MCF 10A (cell line): Measurements from ENCODE around the gene WDR73. TPM values are rescaled to one million over a fixed set of nuclear protein-coding genes. Genes with fewer than 3 reads are reported as not detected.
A peak's percentile ranks its signal among the peaks of the same experiment; 100 is the strongest.

ENCODE experiments used
- BruUV-seq: library from RNA; stranded (reverse); fragments of 400-500 nt; replicated peaks from 2 replicates; lab custom pipeline; 2021; lab: Mats Ljungman, UMichigan
- CTCF ChIA-PET: fragments of 300-600 bp; sonication (Branson Sonifier 250); formaldehyde crosslinking; extraction: SDS; loops from one replicate; lab custom pipeline; 2021; ENCODE audit warnings: antibody characterized with exemption, inconsistent platforms; lab: Yijun Ruan, JAX
- POLR2A ChIA-PET: fragments of 300-600, 350-650 bp; sonication (Branson Sonifier 250); formaldehyde crosslinking; extraction: SDS; loops from one replicate; lab custom pipeline; 2020; ENCODE audit warnings: antibody characterized with exemption, inconsistent platforms; lab: Yijun Ruan, JAX
- DNase-seq: peaks from one replicate; pipeline ENCODE4 v3.0.0-alpha.2; 2018; ENCODE audit not compliant: unreplicated experiment
- H3K27ac Mint-ChIP-seq: one replicate; pipeline ENCODE4 v1.8.0; 2022; ENCODE audit warnings: mild to moderate bottlenecking, low read depth, mixed read lengths; ENCODE audit not compliant: unreplicated experiment
- H3K27me3 Mint-ChIP-seq: one replicate; pipeline ENCODE4 v1.8.0; 2022; ENCODE audit warnings: mixed read lengths; ENCODE audit not compliant: insufficient read depth, unreplicated experiment
- H3K36me3 Mint-ChIP-seq: one replicate; pipeline ENCODE4 v1.8.0; 2022; ENCODE audit warnings: mild to moderate bottlenecking, moderate library complexity, mixed read lengths; ENCODE audit not compliant: insufficient read depth, unreplicated experiment
- H3K4me1 Mint-ChIP-seq: one replicate; pipeline ENCODE4 v1.8.0; 2022; ENCODE audit warnings: mixed read lengths; ENCODE audit not compliant: insufficient read depth, unreplicated experiment
- H3K4me3 Mint-ChIP-seq: one replicate; pipeline ENCODE4 v1.8.0; 2022; ENCODE audit warnings: mild to moderate bottlenecking, moderate library complexity, mixed read lengths; ENCODE audit not compliant: unreplicated experiment
- H3K9me3 Mint-ChIP-seq: one replicate; pipeline ENCODE4 v1.8.0; 2022; ENCODE audit warnings: mixed read lengths; ENCODE audit not compliant: unreplicated experiment
- intact Hi-C: fragments of 100-400 bp; cut with micrococcal nuclease; formaldehyde crosslinking; loops from 2 replicates; pipeline ENCODE4 v1.14.1; 2022
- total RNA-seq: library from RNA; stranded (reverse); gene quantifications from 2 replicates; pipeline ENCODE4 v1.2.3, GENCODE V29; 2022
- TF ChIP-seq, protein P1 (sequence below): fragments of 200-600 bp; IDR thresholded peaks from one replicate; pipeline ENCODE4 v1.8.0; 2022; ENCODE audit warnings: antibody characterized with exemption, mild to moderate bottlenecking; ENCODE audit not compliant: unreplicated experiment

The WDR73 gene
- total RNA-seq, 1 experiment from 2014 or later = 42.1 TPM

DNA sequence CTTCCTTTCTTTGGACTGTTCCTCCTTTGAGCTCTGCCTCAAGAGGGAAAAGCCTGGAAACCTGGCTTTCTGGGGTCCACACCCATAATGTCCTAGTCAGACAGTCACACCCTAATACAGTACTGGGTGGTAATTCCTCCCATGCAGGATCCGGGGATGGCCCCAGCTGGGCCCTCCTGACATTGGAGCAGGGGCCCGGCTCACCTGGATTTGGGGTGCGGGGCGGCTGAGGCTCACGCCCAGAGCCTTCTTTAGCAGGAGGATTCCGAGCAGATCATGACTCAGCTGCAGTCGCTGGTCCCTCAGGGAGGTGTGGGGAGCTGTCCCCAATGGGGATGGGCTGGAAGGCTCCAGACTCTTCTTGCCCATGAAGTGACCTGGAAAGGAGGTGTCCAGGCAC lies 2.9 kb upstream of the WDR73 start:
- intact Hi-C loops = loop anchor here (5.0 kb wide), 1 partner anchor 385 kb away; no protein-coding TSS in a partner anchor

DNA sequence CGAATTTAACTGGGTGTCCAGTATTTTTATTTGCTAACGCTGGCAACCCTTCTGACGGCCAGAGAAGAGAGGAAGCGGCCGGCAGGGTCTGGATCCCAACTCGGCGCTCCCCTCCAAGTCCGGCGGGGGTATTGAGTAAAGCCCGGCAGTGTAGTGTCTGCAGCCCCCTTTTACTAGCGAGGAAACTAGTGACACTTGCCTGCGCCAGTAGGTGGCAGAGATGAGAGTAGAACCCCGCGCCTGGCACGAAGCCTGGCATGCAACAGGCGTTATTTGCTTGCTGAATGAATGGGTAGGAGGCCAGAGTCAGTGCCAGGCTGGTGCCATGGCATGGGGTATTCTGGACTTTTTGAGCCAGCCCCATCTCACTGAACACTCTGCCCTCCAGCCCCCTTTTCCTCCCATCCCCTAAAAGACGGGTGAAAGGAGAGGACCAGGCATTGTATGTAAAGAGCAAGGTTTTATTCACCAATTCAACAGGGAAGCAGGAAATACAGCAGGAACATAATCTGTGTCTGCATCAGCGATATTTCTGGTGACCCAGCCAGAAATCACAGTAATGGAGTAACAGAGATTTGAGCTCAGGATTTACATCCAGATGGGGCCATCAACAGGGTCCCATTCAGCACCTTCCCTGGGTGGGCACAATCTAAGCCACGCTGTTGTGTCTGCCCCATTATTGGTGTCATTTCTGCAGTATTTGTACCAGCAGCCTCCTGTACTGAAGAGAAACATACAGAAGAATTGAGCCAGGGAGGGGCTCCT lies 788 bp upstream of the WDR73 start:
- ChIA-PET POLR2A (interaction anchor here (0.6 to 4.7 kb wide), 18 partner anchors 12 to 274 kb away, joined by 3 to 42 read pairs (median 4); partner anchors contain the start of genes SEC11A and ZSCAN2), CTCF (interaction anchor here (0.6 to 4.7 kb wide), 16 partner anchors 8 to 390 kb away, joined by 3 to 40 read pairs (median 5); no protein-coding TSS in a partner anchor)
- Mint-ChIP-seq H3K27me3 (no peaks in the 10 kb centered on the region), H3K36me3 (peaks cover 44% of the 10 kb centered on the region), H3K4me3 (peak overlapping the region; percentile 96), H3K9me3 (no peaks in the 10 kb centered on the region), H3K4me1 (peaks cover 20% of the 10 kb centered on the region), H3K27ac (peak overlapping the region; percentile 98)
- TF ChIP-seq, protein P1, sequence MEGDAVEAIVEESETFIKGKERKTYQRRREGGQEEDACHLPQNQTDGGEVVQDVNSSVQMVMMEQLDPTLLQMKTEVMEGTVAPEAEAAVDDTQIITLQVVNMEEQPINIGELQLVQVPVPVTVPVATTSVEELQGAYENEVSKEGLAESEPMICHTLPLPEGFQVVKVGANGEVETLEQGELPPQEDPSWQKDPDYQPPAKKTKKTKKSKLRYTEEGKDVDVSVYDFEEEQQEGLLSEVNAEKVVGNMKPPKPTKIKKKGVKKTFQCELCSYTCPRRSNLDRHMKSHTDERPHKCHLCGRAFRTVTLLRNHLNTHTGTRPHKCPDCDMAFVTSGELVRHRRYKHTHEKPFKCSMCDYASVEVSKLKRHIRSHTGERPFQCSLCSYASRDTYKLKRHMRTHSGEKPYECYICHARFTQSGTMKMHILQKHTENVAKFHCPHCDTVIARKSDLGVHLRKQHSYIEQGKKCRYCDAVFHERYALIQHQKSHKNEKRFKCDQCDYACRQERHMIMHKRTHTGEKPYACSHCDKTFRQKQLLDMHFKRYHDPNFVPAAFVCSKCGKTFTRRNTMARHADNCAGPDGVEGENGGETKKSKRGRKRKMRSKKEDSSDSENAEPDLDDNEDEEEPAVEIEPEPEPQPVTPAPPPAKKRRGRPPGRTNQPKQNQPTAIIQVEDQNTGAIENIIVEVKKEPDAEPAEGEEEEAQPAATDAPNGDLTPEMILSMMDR = peak; percentile 62
- DNase-seq = peak; percentile 85
- TSS peak; percentile 75 for BruUV-seq
- intact Hi-C loops = loop anchor here (1.0 to 5.0 kb wide), 9 partner anchors 24 to 387 kb away; partner anchors contain the start of genes SEC11A, ZNF592 and ZSCAN2

More for the DNA sequence above, 2.9 kb upstream of the WDR73 start:
- no TSS peak for BruUV-seq
- no peak for DNase-seq
- TF ChIP-seq, protein P1 = no peak
- H3K9me3 Mint-ChIP-seq = no peaks in the 10 kb centered on the region
- ChIA-PET POLR2A (interaction anchor here (0.6 to 1.5 kb wide), 7 partner anchors 17 to 186 kb away, joined by 3 to 4 read pairs (median 3); partner anchors contain the start of genes SEC11A and ZSCAN2), CTCF (interaction anchor here (0.5 to 4.7 kb wide), 5 partner anchors 9 to 271 kb away, joined by 3 to 40 read pairs (median 4); no protein-coding TSS in a partner anchor)
- no peaks in the 10 kb centered on the region for H3K27me3 Mint-ChIP-seq
- H3K4me1 Mint-ChIP-seq = peaks cover 12% of the 10 kb centered on the region
- peak overlapping the region; percentile 68 for H3K4me3 Mint-ChIP-seq
- H3K36me3 Mint-ChIP-seq = peaks cover 40% of the 10 kb centered on the region
- peak overlapping the region; percentile 17 for H3K27ac Mint-ChIP-seq

DNA sequence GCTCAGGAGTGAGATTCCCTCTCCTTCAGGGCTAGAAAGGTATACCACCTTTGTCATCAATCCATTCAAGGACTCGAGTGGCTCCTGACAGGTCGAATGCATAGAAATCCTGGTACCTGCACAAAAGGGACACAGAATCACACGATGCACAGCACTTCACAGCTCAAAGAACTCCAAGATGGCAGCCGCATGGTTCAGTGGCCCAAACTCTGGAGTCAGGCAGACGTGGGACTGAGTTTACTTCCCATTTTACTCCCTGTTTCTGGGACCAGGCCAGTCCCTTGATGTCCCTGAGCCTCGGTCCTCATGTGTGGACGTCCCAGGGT lies 536 bp downstream of the WDR73 start:
- H3K4me1 Mint-ChIP-seq = peaks cover 28% of the 10 kb centered on the region
- BruUV-seq = no TSS peak

More for the DNA sequence above, 536 bp downstream of the WDR73 start:
- ChIA-PET CTCF (interaction anchor here (0.6 to 4.7 kb wide), 16 partner anchors 10 to 391 kb away, joined by 3 to 40 read pairs (median 4); no protein-coding TSS in a partner anchor), POLR2A (interaction anchor here (0.6 to 4.7 kb wide), 17 partner anchors 9 to 1066 kb away, joined by 3 to 42 read pairs (median 5); partner anchors contain the start of genes SEC11A and ZSCAN2)
- peak overlapping the region; percentile 96 for H3K4me3 Mint-ChIP-seq
- no peaks in the 10 kb centered on the region for H3K9me3 Mint-ChIP-seq
- TF ChIP-seq, protein P1 = no peak
- peak overlapping the region; percentile 98 for H3K27ac Mint-ChIP-seq
- intact Hi-C loops = loop anchor here (5.0 kb wide), 1 partner anchor 51 kb away; the partner anchor contains the start of gene ZSCAN2
- H3K36me3 Mint-ChIP-seq = peaks cover 57% of the 10 kb centered on the region
- no peak for DNase-seq
- no peaks in the 10 kb centered on the region for H3K27me3 Mint-ChIP-seq
